ENCODE data around the gene NRG2. TPM values are rescaled to one million over a fixed set of nuclear protein-coding genes. Genes with fewer than 3 reads are reported as not detected.

Gene NRG2
- total RNA-seq, 1 donor from 2014 or later: not detected

GRCh38 chr5:139904566-139904815 is 138.6 kb downstream of the NRG2 start:
- DNase-seq (ENCODE audit: low spot score): no peak

- DNase-seq (ENCODE audit: low spot score): peak; percentile 59
Measured at GRCh38 chr5:139903795-139904565, 139.1 kb downstream of the NRG2 start.

GRCh38 chr5:139903450-139903794 is 139.7 kb downstream of the NRG2 start:
- DNase-seq (ENCODE audit: low spot score): no peak

GRCh38 chr5:139901986-139902385 is 141.1 kb downstream of the NRG2 start:
- DNase-seq (ENCODE audit: low spot score): no peak

GRCh38 chr5:139901251-139901575 is 141.9 kb downstream of the NRG2 start:
- no peak for DNase-seq (ENCODE audit: low spot score)

- no peak for DNase-seq (ENCODE audit: low spot score)
Measured at GRCh38 chr5:139900546-139901250, 142.4 kb downstream of the NRG2 start.

- DNase-seq (ENCODE audit: low spot score): no peak
Measured at GRCh38 chr5:139898981-139899380, 144.1 kb downstream of the NRG2 start.

GRCh38 chr5:139897982-139898381 is 145.1 kb downstream of the NRG2 start:
- DNase-seq (ENCODE audit: low spot score): no peak

GRCh38 chr5:139897342-139897741 is 145.8 kb downstream of the NRG2 start:
- DNase-seq (ENCODE audit: low spot score): no peak

GRCh38 chr5:139896718-139897117 is 146.4 kb downstream of the NRG2 start:
- DNase-seq (ENCODE audit: low spot score): no peak

- peak; percentile 57 for DNase-seq (ENCODE audit: low spot score)
Measured at GRCh38 chr5:139895647-139896046, 147.5 kb downstream of the NRG2 start.

GRCh38 chr5:139895046-139895445 is 148.1 kb downstream of the NRG2 start:
- DNase-seq (ENCODE audit: low spot score): no peak

GRCh38 chr5:139893873-139894272 is 149.2 kb downstream of the NRG2 start:
- DNase-seq (ENCODE audit: low spot score): peak; percentile 31

GRCh38 chr5:139889410-139889809 is 153.7 kb downstream of the NRG2 start:
- DNase-seq (ENCODE audit: low spot score): no peak

GRCh38 chr5:139888370-139888769 is 154.7 kb downstream of the NRG2 start:
- no peak for DNase-seq (ENCODE audit: low spot score)

GRCh38 chr5:139886213-139886612 is 156.9 kb downstream of the NRG2 start:
- DNase-seq (ENCODE audit: low spot score): no peak

GRCh38 chr5:139885857-139886208 is 157.3 kb downstream of the NRG2 start:
- no peak for DNase-seq (ENCODE audit: low spot score)

GRCh38 chr5:139885172-139885856 is 157.8 kb downstream of the NRG2 start:
- no peak for DNase-seq (ENCODE audit: low spot score)

- DNase-seq (ENCODE audit: low spot score): no peak
Measured at GRCh38 chr5:139884734-139885133, 158.4 kb downstream of the NRG2 start.

GRCh38 chr5:139884144-139884543 is 159.0 kb downstream of the NRG2 start:
- DNase-seq (ENCODE audit: low spot score): no peak

- peak; percentile 62 for DNase-seq (ENCODE audit: low spot score)
Measured at GRCh38 chr5:139882961-139883539, 160.0 kb downstream of the NRG2 start.

GRCh38 chr5:139882316-139882715 is 160.8 kb downstream of the NRG2 start:
- no peak for DNase-seq (ENCODE audit: low spot score)
